Activated CD8-positive, alpha-beta T cell treated with anti-CD3 and anti-CD28 coated beads, Interleukin-2, amount 10 ng/mL, durations not matched to agents 7 days and 5 days (primary cell): Measurements from ENCODE around the gene MYZAP. TPM values are rescaled to one million over a fixed set of nuclear protein-coding genes. Genes with fewer than 3 reads are reported as not detected.

Experiments used
- ATAC-seq: fragments of 150-1000 bp; cut with Tn5 transposase; one replicate; pipeline ENCODE4 v1.10.0; 2021; ENCODE audit warnings: moderate library complexity
- CTCF ChIA-PET: fragments of 350-600 bp; sonication (Branson Sonifier 250); formaldehyde crosslinking; loops from one replicate; lab custom pipeline; 2021; ENCODE audit warnings: antibody characterized with exemption; lab: Charles Lee
- POLR2A ChIA-PET: fragments of 350-600 bp; sonication (Branson Sonifier 250); formaldehyde crosslinking; loops from one replicate; lab custom pipeline; 2021; ENCODE audit warnings: antibody characterized with exemption; lab: Charles Lee
- DNase-seq: peaks from one replicate; pipeline ENCODE4 v3.0.0-alpha.2; 2020
- H3K27ac Mint-ChIP-seq: one replicate; pipeline ENCODE4 v1.8.0; 2021; ENCODE audit warnings: mild to moderate bottlenecking, mixed read lengths
- H3K27me3 Mint-ChIP-seq: one replicate; pipeline ENCODE4 v1.8.0; 2021; ENCODE audit warnings: low read depth, mixed read lengths
- H3K36me3 Mint-ChIP-seq: one replicate; pipeline ENCODE4 v1.8.0; 2021; ENCODE audit warnings: low read depth, mixed read lengths
- H3K4me1 Mint-ChIP-seq: one replicate; pipeline ENCODE4 v1.8.0; 2021; ENCODE audit warnings: low read depth, mixed read lengths
- H3K4me3 Mint-ChIP-seq: one replicate; pipeline ENCODE4 v1.8.0; 2021; ENCODE audit warnings: mild to moderate bottlenecking, mixed read lengths
- H3K9me3 Mint-ChIP-seq: one replicate; pipeline ENCODE4 v1.8.0; 2022; ENCODE audit warnings: mixed read lengths; ENCODE audit not compliant: insufficient read depth
- total RNA-seq, 2 experiments: library from RNA; stranded (reverse); gene quantifications; one replicate each; pipeline ENCODE4 v1.2.3, GENCODE V29; 2021

MYZAP gene
- total RNA-seq, 2 experiments from 2014 or later = not detected

DNA sequence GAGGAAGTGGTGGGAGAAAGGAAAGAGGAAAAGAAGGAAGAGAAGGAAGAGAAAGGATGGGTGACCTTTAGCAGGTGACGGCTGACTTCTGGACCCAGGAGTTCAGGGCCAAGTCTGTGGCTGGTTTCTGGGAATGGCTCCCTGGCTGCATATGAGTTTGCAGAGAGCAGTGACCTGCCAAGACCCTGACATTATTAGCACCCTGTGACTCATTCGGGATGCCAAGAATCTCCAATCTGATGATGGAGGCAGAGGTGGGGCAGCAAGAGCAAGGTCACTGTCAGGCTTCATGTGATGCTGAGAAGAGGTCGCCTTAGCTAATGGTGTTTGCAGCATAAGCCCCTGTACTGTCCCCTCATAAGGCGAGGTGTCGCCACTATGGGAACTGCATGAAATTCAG, 42.6 kb downstream of the MYZAP start:
- ChIA-PET CTCF (no interaction called here), POLR2A (interaction anchor here (0.6 kb wide), 1 partner anchor 79 kb away, joined by 3 read pairs; no protein-coding TSS in a partner anchor)
- H3K27ac Mint-ChIP-seq = no peak overlapping the region
- no peak overlapping the region for H3K4me3 Mint-ChIP-seq
- no peaks in the 10 kb centered on the region for H3K9me3 Mint-ChIP-seq
- DNase-seq (no peak), ATAC-seq (no peak)
- H3K27me3 Mint-ChIP-seq = peaks cover 2% of the 10 kb centered on the region
- no peaks in the 10 kb centered on the region for H3K4me1 Mint-ChIP-seq
- no peaks in the 10 kb centered on the region for H3K36me3 Mint-ChIP-seq

- DNase-seq = no peak
- ChIA-PET POLR2A (no interaction called here), CTCF (no interaction called here)
- Mint-ChIP-seq H3K36me3 (no peaks in the 10 kb centered on the region), H3K27ac (no peak overlapping the region), H3K9me3 (no peaks in the 10 kb centered on the region), H3K27me3 (peaks cover 2% of the 10 kb centered on the region), H3K4me3 (no peak overlapping the region), H3K4me1 (no peaks in the 10 kb centered on the region)
- no peak for ATAC-seq
These were observed 43.7 kb downstream of the MYZAP start for GRCh38 chr15:57635300-57635909.

DNA sequence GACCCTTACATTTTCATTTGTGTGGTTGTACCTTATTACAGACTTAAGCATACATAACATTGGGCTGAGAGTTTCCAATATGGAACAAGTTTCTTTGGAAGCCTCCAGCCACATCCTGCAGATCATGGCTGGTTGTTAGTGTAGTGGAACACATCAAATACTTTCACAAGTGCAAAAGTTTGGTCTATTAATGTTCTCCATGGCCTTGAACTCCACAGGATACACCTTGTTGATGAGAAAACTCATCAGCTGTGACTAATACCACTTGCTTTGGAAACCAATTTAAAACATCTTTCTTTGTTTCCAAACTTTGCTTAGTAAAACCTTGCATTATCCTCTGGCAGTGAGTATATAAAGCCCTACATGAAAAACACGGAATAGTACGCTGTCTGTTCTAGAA, 46.1 kb downstream of the MYZAP start:
- POLR2A ChIA-PET = no interaction called here
- ATAC-seq = no peak
- CTCF ChIA-PET = no interaction called here
- Mint-ChIP-seq H3K4me3 (no peak overlapping the region), H3K4me1 (peaks cover 2% of the 10 kb centered on the region), H3K27me3 (peaks cover 2% of the 10 kb centered on the region), H3K9me3 (no peaks in the 10 kb centered on the region), H3K36me3 (no peaks in the 10 kb centered on the region), H3K27ac (no peak overlapping the region)
- DNase-seq = no peak

GRCh38 chr15:57639306-57639705, 47.6 kb downstream of the MYZAP start:
- DNase-seq (no peak), ATAC-seq (no peak)
- no peak overlapping the region for H3K27ac Mint-ChIP-seq
- no peaks in the 10 kb centered on the region for H3K36me3 Mint-ChIP-seq
- no peak overlapping the region for H3K4me3 Mint-ChIP-seq
- peaks cover 2% of the 10 kb centered on the region for H3K4me1 Mint-ChIP-seq
- ChIA-PET POLR2A (no interaction called here), CTCF (interaction anchor here (1.0 kb wide), 2 partner anchors 8 to 220 kb away, joined by 3 read pairs; no protein-coding TSS in a partner anchor)
- peaks cover 5% of the 10 kb centered on the region for H3K27me3 Mint-ChIP-seq
- H3K9me3 Mint-ChIP-seq = no peaks in the 10 kb centered on the region

GRCh38 chr15:57640930-57641682, 49.4 kb downstream of the MYZAP start:
- H3K27me3 Mint-ChIP-seq = peaks cover 7% of the 10 kb centered on the region
- DNase-seq (peak; percentile 34), ATAC-seq (peak; percentile 64)
- ChIA-PET CTCF (interaction anchor here (1.1 to 2.2 kb wide), 10 partner anchors 10 to 220 kb away, joined by 3 to 7 read pairs (median 5); no protein-coding TSS in a partner anchor), POLR2A (no interaction called here)
- no peak overlapping the region for H3K27ac Mint-ChIP-seq
- H3K4me1 Mint-ChIP-seq = peaks cover 2% of the 10 kb centered on the region
- H3K9me3 Mint-ChIP-seq = no peaks in the 10 kb centered on the region
- H3K36me3 Mint-ChIP-seq = no peaks in the 10 kb centered on the region
- H3K4me3 Mint-ChIP-seq = no peak overlapping the region

- DNase-seq (no peak), ATAC-seq (no peak)
- Mint-ChIP-seq H3K4me3 (no peak overlapping the region), H3K27me3 (peaks cover 5% of the 10 kb centered on the region), H3K4me1 (peaks cover 2% of the 10 kb centered on the region), H3K27ac (no peak overlapping the region), H3K9me3 (no peaks in the 10 kb centered on the region), H3K36me3 (no peaks in the 10 kb centered on the region)
- CTCF ChIA-PET = interaction anchor here (1.3 kb wide), 1 partner anchor 84 kb away, joined by 3 read pairs; no protein-coding TSS in a partner anchor
- POLR2A ChIA-PET = no interaction called here
These were observed 52.1 kb downstream of the MYZAP start for GRCh38 chr15:57643826-57644225.

DNA sequence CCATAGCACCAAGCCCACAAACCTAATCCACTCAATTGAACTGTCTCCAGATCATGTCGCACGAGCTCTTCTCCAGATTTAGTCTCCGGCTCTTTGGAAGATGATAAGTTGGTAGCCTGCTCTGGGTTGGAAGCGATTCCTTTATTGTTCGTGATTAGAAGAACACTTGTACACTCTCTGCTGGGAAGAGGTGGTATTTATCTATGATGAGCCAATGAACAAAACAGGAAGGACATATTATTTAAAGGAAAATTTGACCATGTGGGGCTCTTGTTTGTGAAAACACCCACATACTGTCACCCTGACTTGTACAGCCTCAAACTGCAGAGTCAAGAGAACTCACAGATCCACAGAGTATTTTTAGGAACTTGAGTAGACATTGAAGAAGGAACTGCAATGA, 54.4 kb downstream of the MYZAP start:
- Mint-ChIP-seq H3K4me3 (no peak overlapping the region), H3K9me3 (no peaks in the 10 kb centered on the region), H3K27ac (no peak overlapping the region), H3K27me3 (peaks cover 7% of the 10 kb centered on the region), H3K36me3 (no peaks in the 10 kb centered on the region), H3K4me1 (peaks cover 3% of the 10 kb centered on the region)
- CTCF ChIA-PET = no interaction called here
- ATAC-seq (no peak), DNase-seq (no peak)
- POLR2A ChIA-PET = no interaction called here

- H3K4me3 Mint-ChIP-seq = no peak overlapping the region
- no peaks in the 10 kb centered on the region for H3K9me3 Mint-ChIP-seq
- H3K27ac Mint-ChIP-seq = no peak overlapping the region
- DNase-seq = no peak
- no peaks in the 10 kb centered on the region for H3K36me3 Mint-ChIP-seq
- peaks cover 12% of the 10 kb centered on the region for H3K4me1 Mint-ChIP-seq
- peaks cover 7% of the 10 kb centered on the region for H3K27me3 Mint-ChIP-seq
- ChIA-PET POLR2A (no interaction called here), CTCF (no interaction called here)
- no peak for ATAC-seq
These were observed 55.5 kb downstream of the MYZAP start for GRCh38 chr15:57647071-57647790.

DNA sequence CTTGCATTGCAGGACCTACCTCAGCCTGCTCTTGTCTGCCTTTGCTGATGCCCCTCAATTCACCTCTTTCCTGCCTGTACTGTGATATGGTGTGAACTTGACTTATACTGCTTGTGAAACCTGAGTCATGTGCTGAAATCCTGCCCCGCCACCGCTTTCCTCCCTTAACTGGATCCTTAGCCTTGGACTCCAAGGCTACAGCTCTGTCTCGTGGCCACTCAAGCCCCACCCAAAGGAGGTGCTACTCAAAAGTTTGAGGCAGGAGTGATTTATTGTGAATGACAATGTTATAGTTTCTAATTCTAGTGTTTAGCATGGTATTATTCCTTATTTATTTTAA, 56.1 kb downstream of the MYZAP start:
- POLR2A ChIA-PET = no interaction called here
- DNase-seq = no peak
- H3K36me3 Mint-ChIP-seq = no peaks in the 10 kb centered on the region
- CTCF ChIA-PET = no interaction called here
- no peak overlapping the region for H3K4me3 Mint-ChIP-seq
- no peak overlapping the region for H3K27ac Mint-ChIP-seq
- H3K4me1 Mint-ChIP-seq = peaks cover 14% of the 10 kb centered on the region
- ATAC-seq = no peak
- H3K27me3 Mint-ChIP-seq = peaks cover 7% of the 10 kb centered on the region
- no peaks in the 10 kb centered on the region for H3K9me3 Mint-ChIP-seq

- DNase-seq (no peak), ATAC-seq (no peak)
- ChIA-PET CTCF (no interaction called here), POLR2A (no interaction called here)
- Mint-ChIP-seq H3K36me3 (no peaks in the 10 kb centered on the region), H3K4me3 (no peak overlapping the region), H3K9me3 (no peaks in the 10 kb centered on the region), H3K27ac (no peak overlapping the region), H3K27me3 (peaks cover 4% of the 10 kb centered on the region), H3K4me1 (peaks cover 14% of the 10 kb centered on the region)
These were observed 57.4 kb downstream of the MYZAP start for GRCh38 chr15:57649138-57649537.

DNA sequence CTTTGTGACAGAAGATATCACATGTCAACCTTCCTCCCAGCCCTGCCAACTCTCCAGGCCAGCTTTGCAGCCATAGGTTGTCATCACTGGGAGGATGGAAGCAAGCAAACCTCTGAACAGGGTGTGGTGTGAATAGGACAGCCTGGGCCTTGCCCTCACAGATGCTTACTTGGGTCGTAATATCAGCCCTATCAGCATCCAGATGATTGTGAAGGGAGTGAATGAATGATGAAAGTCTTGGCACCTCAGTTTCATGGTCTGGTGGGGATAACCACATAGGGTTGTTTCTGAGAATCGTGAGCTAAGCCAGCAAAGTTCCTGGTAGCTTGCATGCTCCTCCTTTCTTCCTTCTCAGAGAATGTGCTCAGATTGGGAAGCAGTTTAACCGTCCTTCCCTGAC, 59.7 kb downstream of the MYZAP start:
- DNase-seq = peak; percentile 21
- CTCF ChIA-PET = interaction anchor here (1.0 to 2.1 kb wide), 3 partner anchors 10 to 415 kb away, joined by 3 to 6 read pairs (median 4); no protein-coding TSS in a partner anchor
- POLR2A ChIA-PET = no interaction called here

GRCh38 chr15:57652481-57652880, 60.8 kb downstream of the MYZAP start:
- DNase-seq (no peak), ATAC-seq (no peak)
- Mint-ChIP-seq H3K4me3 (no peak overlapping the region), H3K36me3 (no peaks in the 10 kb centered on the region), H3K27me3 (peaks cover 4% of the 10 kb centered on the region), H3K4me1 (peaks cover 14% of the 10 kb centered on the region), H3K9me3 (no peaks in the 10 kb centered on the region), H3K27ac (no peak overlapping the region)
- ChIA-PET POLR2A (no interaction called here), CTCF (interaction anchor here (0.6 to 1.2 kb wide), 2 partner anchors 15 to 414 kb away, joined by 3 to 4 read pairs; no protein-coding TSS in a partner anchor)

More for the DNA sequence above, 59.7 kb downstream of the MYZAP start:
- no peaks in the 10 kb centered on the region for H3K9me3 Mint-ChIP-seq
- H3K36me3 Mint-ChIP-seq = no peaks in the 10 kb centered on the region
- no peak overlapping the region for H3K27ac Mint-ChIP-seq
- ATAC-seq = peak; percentile 27
- H3K27me3 Mint-ChIP-seq = peaks cover 2% of the 10 kb centered on the region
- peaks cover 14% of the 10 kb centered on the region for H3K4me1 Mint-ChIP-seq
- H3K4me3 Mint-ChIP-seq = no peak overlapping the region
